H1 (cell line): Measurements from ENCODE around the gene SPTBN1.

Experiments used
- EZH2 ChIP-seq: fragments of 200-600 bp; sonication (generic); IDR thresholded peaks from 2 replicates; pipeline ENCODE4 v1.7.1; 2012; ENCODE audit warnings: low read depth, mild to moderate bottlenecking, moderate library complexity, low read length, inconsistent platforms; ENCODE audit not compliant: severe bottlenecking
- JUND ChIP-seq: IDR thresholded peaks from 2 replicates; pipeline ENCODE4 v1.6.1; 2011; ENCODE audit warnings: mild to moderate bottlenecking, improper control_type of control experiment, low read length
- KDM1A ChIP-seq: fragments of 200-600, 300-600 bp; sonication (generic); IDR thresholded peaks from 2 replicates; pipeline ENCODE4 v1.7.1; 2016; ENCODE audit warnings: mild to moderate bottlenecking, low read length, borderline replicate concordance
- POLR2A ChIP-seq, 2 experiments: IDR thresholded peaks; 1 replicate in 1 of 2; 2 replicates in 1 of 2; pipeline ENCODE4 v1.6.1; 2011; ENCODE audit warnings: low read depth in 2 of 2, low read length in 2 of 2, mild to moderate bottlenecking in 2 of 2; ENCODE audit errors: control extremely low read depth in 1 of 2
- POLR2AphosphoS5 ChIP-seq: IDR thresholded peaks from 2 replicates; pipeline ENCODE4 v1.6.1; 2011; ENCODE audit warnings: low read depth, low read length
- RAD21 ChIP-seq, 2 experiments: IDR thresholded peaks in 1 of 2; conservative IDR thresholded peaks in 1 of 2; 2 replicates each; pipeline ENCODE4 v1.6.1; 2011; ENCODE audit warnings: low read depth in 2 of 2, low read length in 2 of 2, improper control_type of control experiment in 1 of 2, inconsistent platforms in 1 of 2, mild to moderate bottlenecking in 1 of 2, moderate library complexity in 1 of 2
- TF ChIP-seq, protein P1 (sequence below), 3 experiments: IDR thresholded peaks; 1 replicate in 2 of 3; 2 replicates in 1 of 3; pipeline versions ENCODE4 v1.5.1 to v1.6.1; 2011; ENCODE audit warnings: low read length in 3 of 3, mild to moderate bottlenecking in 3 of 3, inconsistent platforms in 2 of 3, low read depth in 1 of 3, moderate library complexity in 1 of 3; ENCODE audit not compliant: insufficient read depth in 1 of 3; ENCODE audit errors: control extremely low read depth in 1 of 3

DNA sequence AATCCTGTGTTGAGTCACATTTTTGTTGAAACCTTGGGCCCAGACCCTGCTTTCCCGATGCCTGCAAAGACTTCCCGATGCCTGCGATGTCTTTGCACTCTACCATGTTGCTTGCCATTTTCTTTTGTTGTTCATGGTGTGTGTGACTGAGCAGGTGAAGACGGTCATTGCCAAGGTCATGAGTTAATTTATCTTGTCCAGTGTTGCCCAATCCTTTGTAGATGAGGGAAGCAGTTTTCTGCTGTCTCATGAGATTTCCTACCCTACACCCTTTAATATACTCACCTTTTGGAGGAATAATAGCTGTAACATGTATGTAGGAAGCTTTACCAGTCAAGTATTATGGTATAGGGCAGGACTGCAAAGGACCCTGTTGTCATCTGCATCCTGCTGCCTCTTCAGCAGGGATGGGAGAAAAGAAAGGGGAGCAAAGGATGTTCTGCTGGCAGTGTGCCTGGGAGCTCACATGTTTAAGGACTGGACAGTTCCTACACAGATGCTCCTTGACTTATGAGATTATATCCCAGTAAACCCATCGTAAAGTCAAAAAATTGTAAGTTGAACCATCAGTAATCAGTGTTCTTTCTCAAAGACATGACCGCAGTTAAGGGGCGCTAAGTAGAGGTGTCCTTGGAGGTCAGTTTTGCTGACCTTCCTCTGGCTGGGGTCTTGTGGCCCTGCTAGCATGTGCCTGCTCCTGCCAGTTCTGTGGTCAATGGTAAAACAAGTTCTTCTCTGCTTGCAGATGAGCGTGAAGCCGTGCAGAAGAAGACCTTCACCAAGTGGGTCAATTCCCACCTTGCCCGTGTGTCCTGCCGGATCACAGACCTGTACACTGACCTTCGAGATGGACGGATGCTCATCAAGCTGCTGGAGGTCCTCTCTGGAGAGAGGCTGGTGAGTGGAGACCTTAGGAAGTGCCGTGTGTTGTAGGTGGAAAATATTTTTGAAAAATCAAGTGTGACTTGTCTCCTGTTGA is 142.5 kb downstream of the SPTBN1 start:
- TF ChIP-seq, protein P1, sequence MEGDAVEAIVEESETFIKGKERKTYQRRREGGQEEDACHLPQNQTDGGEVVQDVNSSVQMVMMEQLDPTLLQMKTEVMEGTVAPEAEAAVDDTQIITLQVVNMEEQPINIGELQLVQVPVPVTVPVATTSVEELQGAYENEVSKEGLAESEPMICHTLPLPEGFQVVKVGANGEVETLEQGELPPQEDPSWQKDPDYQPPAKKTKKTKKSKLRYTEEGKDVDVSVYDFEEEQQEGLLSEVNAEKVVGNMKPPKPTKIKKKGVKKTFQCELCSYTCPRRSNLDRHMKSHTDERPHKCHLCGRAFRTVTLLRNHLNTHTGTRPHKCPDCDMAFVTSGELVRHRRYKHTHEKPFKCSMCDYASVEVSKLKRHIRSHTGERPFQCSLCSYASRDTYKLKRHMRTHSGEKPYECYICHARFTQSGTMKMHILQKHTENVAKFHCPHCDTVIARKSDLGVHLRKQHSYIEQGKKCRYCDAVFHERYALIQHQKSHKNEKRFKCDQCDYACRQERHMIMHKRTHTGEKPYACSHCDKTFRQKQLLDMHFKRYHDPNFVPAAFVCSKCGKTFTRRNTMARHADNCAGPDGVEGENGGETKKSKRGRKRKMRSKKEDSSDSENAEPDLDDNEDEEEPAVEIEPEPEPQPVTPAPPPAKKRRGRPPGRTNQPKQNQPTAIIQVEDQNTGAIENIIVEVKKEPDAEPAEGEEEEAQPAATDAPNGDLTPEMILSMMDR (IDR thresholded peaks at IDR 0.05; ENCODE audit: control extremely low read depth in 1 of 3, insufficient read depth in 1 of 3, low read depth in 1 of 3, low read length in 3 of 3), result no peak
- TF ChIP-seq EZH2, result no peak
- TF ChIP-seq POLR2AphosphoS5, result no peak
- TF ChIP-seq RAD21 (IDR thresholded peaks at IDR 0.05 in 1 of 2, conservative IDR thresholded peaks at IDR 0.05 in 1 of 2; ENCODE audit: low read depth in 2 of 2, low read length in 2 of 2), result no peak
- no peak for TF ChIP-seq JUND
- no peak for TF ChIP-seq KDM1A
- TF ChIP-seq POLR2A (IDR thresholded peaks at IDR 0.05; ENCODE audit: control extremely low read depth in 1 of 2, low read depth in 2 of 2, low read length in 2 of 2), result no peak
